ENCODE measurements around the gene AGBL4.
"Not testable (repeated sequence)": the region's sequence is repeated elsewhere in the genome, so short reads cannot be mapped to it uniquely, and the experiment has no call there.

The AGBL4 gene

DNA sequence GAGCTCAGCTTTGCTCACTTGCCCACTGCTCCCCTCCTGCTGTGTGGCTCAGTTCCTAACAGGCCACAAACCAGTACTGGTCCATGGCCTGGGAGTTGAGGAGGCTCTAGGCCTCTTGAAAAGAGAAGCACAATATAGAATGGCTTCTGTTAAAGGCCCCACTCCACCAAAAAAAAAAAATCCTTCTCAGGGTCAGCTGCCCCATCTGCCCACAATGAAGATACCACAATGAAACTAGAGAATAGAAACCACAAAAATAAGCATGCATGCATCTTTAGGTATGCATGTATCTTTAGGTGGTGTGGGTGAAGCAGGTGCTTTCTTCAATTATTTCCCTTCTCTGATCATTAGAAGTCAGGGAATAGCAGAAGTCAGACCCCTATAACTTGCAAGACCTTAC lies 626.7 kb downstream of the AGBL4 start:
- DNase-seq, result no peak
- H3K4me1 Mint-ChIP-seq, result no peaks in the 10 kb centered on the region
- H3K27ac Mint-ChIP-seq, result no peak overlapping the region
- no peak overlapping the region for H3K4me3 Mint-ChIP-seq
- H3K27me3 Mint-ChIP-seq, result no peaks in the 10 kb centered on the region
- ATAC-seq, result no peak
- peaks cover 5 to 10% of the 10 kb centered on the region in 2 donors for H3K9me3 Mint-ChIP-seq

DNA sequence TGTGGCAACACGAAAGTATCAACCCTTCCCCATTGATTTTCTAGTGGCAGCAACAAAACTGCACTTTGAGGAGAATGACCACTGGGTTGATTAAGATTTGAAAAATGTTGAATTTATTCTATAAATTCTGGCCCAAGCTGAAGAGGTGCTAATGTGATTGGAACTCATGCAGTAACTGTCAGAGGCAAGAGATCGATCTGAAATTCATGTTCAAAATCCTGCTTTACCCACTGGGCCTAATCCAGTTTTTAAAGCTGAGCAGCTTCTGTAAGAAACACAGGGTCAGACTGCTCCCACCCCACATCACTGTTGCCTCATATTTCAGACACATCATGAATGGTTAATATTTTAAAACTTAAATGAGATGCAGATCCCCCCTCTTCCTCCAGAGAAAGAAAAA lies 629.6 kb downstream of the AGBL4 start:
- ATAC-seq (no peak), DNase-seq (no peak)
- peaks cover 8 to 9% of the 10 kb centered on the region in 2 donors for H3K9me3 Mint-ChIP-seq
- no peak overlapping the region for H3K4me3 Mint-ChIP-seq
- no peaks in the 10 kb centered on the region for H3K4me1 Mint-ChIP-seq
- H3K27me3 Mint-ChIP-seq, result no peaks in the 10 kb centered on the region
- H3K27ac Mint-ChIP-seq, result no peak overlapping the region

DNA sequence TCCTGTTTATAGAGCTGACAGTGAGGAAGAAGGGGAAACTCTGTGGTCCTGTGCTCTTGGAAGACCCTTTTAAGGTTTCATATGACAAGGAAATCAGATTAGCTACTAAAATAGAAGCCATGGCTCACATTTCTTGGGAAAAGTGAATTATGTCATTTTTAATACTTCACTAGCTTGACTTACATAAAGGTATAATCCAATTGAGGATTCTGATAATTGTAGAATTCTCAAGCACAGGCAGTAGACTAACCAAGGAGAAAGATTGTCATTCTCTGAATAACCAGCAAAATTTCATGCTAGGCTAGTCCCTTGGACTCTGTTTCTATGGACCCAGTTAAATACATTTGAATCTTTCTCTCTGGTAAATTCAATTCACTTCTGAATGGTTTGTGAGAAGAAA lies 634.1 kb downstream of the AGBL4 start:
- Mint-ChIP-seq H3K4me1 (no peaks in the 10 kb centered on the region), H3K4me3 (no peak overlapping the region), H3K27me3 (no peaks in the 10 kb centered on the region), H3K9me3 (peaks cover 5 to 8% of the 10 kb centered on the region in 2 donors), H3K27ac (no peak overlapping the region)
- ATAC-seq (no peak), DNase-seq (no peak)

DNA sequence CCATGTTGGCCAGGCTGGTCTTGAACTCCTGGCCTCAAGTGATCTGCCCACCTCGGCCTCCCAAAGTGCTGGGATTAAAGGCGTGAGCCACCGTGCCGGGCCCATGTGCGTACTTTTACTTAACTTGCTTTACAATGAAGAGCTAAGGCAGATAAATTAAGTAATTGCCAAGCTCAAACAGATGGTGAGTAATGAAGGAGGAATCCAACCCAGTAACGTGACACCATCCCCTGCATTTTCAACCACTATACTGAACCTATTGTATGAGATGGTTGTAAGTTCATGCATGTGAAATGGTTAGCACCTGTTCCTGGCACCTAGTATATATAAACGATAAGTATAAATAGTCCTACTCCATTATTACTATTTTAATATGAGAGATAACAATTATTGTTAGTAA lies 659.1 kb downstream of the AGBL4 start:
- H3K27ac Mint-ChIP-seq, result no peak overlapping the region
- no peak for ATAC-seq
- H3K4me1 Mint-ChIP-seq, result no peaks in the 10 kb centered on the region
- H3K9me3 Mint-ChIP-seq, result peaks cover 0 to 9% of the 10 kb centered on the region in 2 donors
- no peak overlapping the region for H3K4me3 Mint-ChIP-seq
- no peaks in the 10 kb centered on the region for H3K27me3 Mint-ChIP-seq
- no peak for DNase-seq

DNA sequence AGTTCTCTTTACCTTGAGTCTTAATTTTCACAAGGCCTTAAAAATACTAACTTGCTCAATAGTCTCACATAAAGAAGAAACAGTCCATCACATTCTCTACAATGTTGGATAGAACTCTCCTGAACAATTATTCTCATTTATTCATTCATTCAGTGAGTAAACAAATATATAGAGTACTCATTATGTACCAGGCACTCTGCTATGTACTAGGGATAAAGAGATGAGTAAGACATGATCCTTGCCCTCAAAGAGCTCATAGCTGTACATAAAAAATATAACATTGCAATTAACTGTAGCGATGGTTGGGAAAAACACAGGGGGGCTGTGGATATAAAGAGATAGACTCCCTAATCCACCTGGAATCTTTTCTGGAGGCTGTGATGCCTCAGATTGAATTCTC lies 660.1 kb downstream of the AGBL4 start:
- Mint-ChIP-seq H3K4me1 (no peaks in the 10 kb centered on the region), H3K9me3 (peaks cover 0 to 9% of the 10 kb centered on the region in 2 donors), H3K27me3 (no peaks in the 10 kb centered on the region), H3K27ac (no peak overlapping the region), H3K4me3 (no peak overlapping the region)
- DNase-seq (no peak), ATAC-seq (no peak)

DNA sequence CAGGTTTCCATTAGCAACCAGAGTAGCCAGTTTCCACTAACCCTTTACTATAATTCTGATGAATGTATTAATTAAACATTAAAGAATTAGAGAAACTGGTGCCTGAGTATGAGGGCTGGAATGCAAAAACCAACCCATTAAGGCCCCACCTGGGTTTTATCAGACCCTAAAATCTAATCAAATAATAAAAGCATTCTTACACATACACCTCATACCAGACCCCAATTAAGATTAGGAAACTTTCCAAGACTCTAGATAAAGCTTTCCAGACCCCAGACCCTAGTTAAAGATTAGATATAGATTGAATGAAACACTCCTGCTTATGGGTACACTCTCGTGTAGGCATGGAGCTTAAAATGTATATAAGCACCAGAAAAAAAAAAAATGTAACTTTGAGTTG lies 665.7 kb downstream of the AGBL4 start:
- Mint-ChIP-seq H3K4me1 (no peaks in the 10 kb centered on the region), H3K27me3 (no peaks in the 10 kb centered on the region), H3K27ac (no peak overlapping the region), H3K9me3 (peaks cover 0 to 4% of the 10 kb centered on the region in 2 donors), H3K4me3 (no peak overlapping the region)
- ATAC-seq (no peak), DNase-seq (no peak)

DNA sequence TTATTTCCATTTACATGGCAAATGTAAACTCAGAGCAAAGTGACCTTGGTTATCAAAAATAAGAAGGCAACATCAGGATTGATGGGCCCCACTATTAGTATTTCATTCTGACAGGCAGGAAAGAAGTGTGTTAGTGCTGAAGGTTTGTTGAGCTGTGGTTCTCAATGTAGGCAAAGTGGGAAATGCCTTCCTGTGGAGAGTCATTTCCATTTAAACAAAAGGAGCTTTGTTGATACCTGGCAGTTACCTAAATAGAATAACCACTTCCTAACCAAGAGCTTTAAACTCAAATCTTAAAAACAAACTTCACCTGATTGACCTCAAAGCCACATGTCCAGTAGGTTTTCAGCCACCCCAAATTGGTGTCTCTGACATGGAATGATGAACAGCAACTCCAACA lies 667.2 kb downstream of the AGBL4 start:
- peaks cover 0 to 2% of the 10 kb centered on the region in 2 donors for H3K9me3 Mint-ChIP-seq
- H3K27me3 Mint-ChIP-seq, result no peaks in the 10 kb centered on the region
- no peak overlapping the region for H3K27ac Mint-ChIP-seq
- DNase-seq (no peak), ATAC-seq (no peak)
- no peaks in the 10 kb centered on the region for H3K4me1 Mint-ChIP-seq
- no peak overlapping the region for H3K4me3 Mint-ChIP-seq

DNA sequence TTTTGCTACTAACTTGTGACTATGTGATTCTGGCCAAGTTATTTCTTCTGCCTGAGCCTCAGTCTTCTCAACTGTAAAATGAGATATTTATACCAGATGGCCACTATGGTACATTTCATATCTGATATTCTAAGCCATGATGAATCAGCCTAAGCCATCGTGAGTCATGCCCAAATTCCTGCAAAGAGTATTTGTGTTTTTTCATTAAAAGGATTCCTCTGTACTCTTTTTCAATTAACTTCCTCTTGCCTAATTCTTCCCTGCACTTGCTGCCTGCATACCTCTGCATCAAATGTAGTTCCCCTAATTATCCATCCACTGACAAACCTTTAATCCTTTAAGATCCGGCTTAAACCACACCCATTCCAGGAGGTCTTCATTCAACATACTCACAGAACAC lies 672.0 kb downstream of the AGBL4 start:
- ATAC-seq (no peak), DNase-seq (no peak)
- Mint-ChIP-seq H3K9me3 (no peaks in the 10 kb centered on the region), H3K27me3 (no peaks in the 10 kb centered on the region), H3K27ac (no peak overlapping the region), H3K4me3 (no peak overlapping the region), H3K4me1 (no peaks in the 10 kb centered on the region)

DNA sequence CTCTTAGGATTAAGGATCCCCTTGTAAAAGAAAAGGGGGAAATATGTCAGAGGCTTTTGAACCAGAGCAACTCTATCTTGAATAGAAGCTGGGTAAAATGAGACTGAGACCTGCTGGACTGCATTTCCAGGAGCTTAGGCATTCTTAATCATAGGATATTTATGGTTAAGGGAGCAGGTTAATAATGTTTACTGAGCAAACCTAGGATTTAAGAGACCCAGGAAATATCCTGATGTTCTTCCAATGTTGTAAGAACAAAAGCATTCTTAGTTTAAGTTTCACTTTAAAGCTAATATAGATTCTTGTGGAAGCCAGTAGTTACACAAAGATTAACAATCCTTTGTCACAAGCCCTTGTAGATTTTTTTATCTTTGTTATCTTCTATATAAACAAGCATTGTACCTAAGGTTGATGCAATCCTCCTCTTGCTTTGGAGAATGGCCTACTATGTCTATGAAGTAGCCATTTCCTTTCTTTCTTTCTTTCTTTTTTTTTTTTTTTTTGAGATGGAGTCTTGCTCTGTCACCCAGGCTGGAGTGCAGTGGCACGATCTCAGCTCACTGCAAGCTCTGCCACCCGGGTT lies 676.9 kb downstream of the AGBL4 start:
- Mint-ChIP-seq H3K27ac (no peak overlapping the region), H3K9me3 (no peaks in the 10 kb centered on the region), H3K27me3 (no peaks in the 10 kb centered on the region), H3K4me1 (no peaks in the 10 kb centered on the region), H3K4me3 (no peak overlapping the region)
- no peak for DNase-seq
- ATAC-seq, result no peak

DNA sequence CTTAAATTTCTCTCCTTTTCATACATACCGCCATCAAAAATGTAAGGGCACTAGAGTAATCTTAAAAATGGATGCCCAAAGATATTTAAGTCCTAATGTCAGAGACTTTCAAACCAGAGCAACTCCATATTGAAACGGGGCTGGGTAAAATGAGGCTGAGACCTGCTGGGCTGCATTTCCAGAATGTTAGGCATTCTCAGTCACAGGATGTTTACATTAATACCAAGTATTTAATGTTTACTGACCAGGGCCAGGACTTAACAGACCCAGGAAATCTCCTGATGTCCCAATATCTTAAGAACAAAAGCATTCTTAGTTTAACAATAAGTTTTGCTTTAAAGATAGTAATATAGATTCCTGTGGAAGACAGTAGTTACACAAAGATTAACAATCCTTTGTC lies 683.2 kb downstream of the AGBL4 start:
- no peaks in the 10 kb centered on the region for H3K4me1 Mint-ChIP-seq
- no peak overlapping the region for H3K4me3 Mint-ChIP-seq
- no peaks in the 10 kb centered on the region for H3K27me3 Mint-ChIP-seq
- no peak for ATAC-seq
- no peak for DNase-seq
- no peaks in the 10 kb centered on the region for H3K9me3 Mint-ChIP-seq
- H3K27ac Mint-ChIP-seq, result no peak overlapping the region

DNA sequence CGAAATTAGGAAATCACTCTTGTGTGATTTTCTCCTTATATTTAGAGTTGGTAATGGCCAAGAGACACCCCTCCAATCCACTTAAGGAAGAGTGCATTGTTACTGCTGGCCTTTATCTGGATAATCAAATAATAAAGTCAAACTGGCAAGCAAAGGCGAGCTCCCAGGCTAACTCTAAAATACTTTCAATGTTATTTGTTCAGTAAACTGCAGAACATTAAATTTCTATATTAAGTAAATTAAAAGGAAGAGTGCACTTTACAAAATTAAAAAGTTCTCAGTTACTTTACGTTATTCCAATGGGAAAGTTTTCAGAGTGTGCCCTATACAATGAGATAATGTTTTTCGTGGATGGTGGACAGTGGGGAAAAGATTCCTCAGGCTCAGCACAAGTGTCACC lies 684.7 kb downstream of the AGBL4 start:
- DNase-seq, result no peak
- Mint-ChIP-seq H3K27ac (no peak overlapping the region), H3K27me3 (no peaks in the 10 kb centered on the region), H3K9me3 (no peaks in the 10 kb centered on the region), H3K4me1 (no peaks in the 10 kb centered on the region), H3K4me3 (no peak overlapping the region)
- no peak for ATAC-seq

DNA sequence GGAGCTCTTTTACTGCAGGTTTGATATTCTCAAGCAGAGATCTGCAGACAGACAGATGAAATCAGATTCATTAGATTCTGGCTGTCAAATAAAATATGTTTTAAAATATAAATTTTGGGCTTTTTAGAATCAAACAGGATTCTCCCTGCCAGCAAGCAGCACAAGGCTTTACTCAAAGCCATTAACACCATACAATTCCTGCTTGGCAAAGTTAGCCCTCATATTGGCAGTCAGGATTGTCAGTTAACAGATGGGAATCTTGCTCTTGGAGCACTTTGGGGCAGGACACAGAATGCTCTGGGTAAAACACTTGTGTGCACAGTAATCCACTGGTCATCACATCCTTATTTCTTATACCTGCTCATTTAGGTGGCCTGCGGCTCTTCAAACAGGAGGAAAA lies 686.5 kb downstream of the AGBL4 start:
- ATAC-seq (no peak), DNase-seq (no peak)
- Mint-ChIP-seq H3K27me3 (no peaks in the 10 kb centered on the region), H3K4me1 (no peaks in the 10 kb centered on the region), H3K9me3 (no peaks in the 10 kb centered on the region), H3K4me3 (no peak overlapping the region), H3K27ac (no peak overlapping the region)

DNA sequence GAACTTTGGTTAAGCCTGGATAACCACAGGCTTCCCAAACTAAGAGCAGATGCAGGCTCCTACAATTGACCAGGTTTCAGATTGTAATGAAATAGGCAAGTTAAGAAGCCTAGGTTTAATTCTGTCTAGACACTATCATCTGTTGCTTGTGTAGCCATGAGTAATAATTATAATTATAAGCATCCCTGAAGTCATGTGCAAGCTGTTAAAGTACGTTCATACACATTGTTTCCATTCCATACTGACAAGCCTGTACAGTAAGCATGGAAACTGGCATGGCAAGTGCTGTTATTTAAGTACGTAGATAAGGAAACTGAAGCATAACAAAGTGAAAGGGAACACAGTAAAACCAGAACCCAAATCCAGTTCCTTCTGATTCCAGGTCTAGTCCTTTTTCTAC lies 689.8 kb downstream of the AGBL4 start:
- no peak for DNase-seq
- H3K9me3 Mint-ChIP-seq, result no peaks in the 10 kb centered on the region
- H3K27me3 Mint-ChIP-seq, result no peaks in the 10 kb centered on the region
- H3K4me1 Mint-ChIP-seq, result no peaks in the 10 kb centered on the region
- H3K27ac Mint-ChIP-seq, result no peak overlapping the region
- no peak for ATAC-seq
- no peak overlapping the region for H3K4me3 Mint-ChIP-seq

DNA sequence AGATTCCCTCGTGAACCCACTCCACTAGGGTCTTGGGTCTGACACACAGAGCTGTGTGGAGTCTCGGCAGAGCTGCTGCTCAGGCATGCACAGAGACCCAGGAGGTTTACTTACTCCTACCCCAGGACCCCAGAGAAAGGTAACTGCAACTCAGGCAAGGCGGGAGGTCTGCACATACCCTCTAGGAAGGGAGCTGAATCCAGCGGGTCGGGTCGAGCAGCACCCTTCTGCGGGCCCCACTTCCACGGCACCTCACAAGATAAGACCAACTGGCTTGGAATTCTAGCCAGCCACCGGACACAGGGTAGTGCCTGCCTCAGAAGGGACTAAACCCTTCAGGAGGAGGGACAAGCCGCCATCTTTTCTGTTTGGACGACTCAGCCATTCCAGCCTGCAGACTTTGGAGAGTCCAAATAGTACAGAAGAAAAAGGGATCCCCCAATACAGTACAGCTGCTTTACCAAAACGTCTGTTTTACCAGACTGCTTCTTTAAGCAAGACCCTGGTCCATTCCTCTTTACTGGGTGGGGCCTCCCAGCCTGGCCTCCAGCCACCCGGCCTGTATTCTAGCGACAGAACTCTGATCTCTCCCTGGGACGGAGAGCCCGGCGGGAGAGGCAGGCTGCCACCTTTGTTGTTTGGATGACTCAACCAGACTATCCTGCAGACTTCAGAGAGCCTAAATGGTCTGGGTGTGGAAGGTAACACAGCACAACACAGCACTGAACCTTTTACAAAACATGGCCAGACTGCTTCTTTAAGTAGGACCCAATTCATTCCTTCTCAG lies 692.5 kb downstream of the AGBL4 start:
- no peaks in the 10 kb centered on the region for H3K27me3 Mint-ChIP-seq
- no peaks in the 10 kb centered on the region for H3K4me1 Mint-ChIP-seq
- no peak for ATAC-seq
- no peak overlapping the region for H3K4me3 Mint-ChIP-seq
- no peak overlapping the region for H3K27ac Mint-ChIP-seq
- DNase-seq, result no peak
- H3K9me3 Mint-ChIP-seq, result no peaks in the 10 kb centered on the region

DNA sequence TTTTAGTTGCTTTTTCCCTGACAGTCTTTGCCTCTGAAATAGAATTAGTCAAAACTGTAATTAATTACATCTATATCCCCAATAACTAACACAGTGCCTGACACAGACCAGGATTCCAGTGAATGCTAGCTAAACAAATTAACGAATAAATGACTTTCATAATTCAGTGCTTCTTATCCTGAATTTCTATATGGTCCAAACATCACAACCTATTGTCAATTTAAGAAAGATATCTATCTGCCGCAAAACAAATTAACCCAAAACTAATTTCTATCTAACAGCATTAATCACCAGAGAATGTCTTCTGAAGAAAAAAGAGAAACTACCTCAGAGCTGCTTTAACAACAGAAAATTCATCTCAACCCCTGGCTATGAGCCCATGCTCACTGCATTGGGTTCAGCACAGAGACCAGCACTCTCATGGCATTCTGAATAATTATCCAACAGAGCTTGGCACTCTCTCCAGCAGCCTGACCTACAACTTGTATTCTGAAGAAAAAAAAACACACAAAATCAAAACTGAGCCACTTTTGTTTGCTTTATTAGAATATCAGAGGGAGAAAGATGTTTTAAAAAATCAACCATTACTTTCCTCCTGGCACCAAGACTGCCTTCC lies 699.7 kb downstream of the AGBL4 start:
- ATAC-seq (no peak), DNase-seq (no peak)
- Mint-ChIP-seq H3K27ac (no peak overlapping the region), H3K9me3 (no peaks in the 10 kb centered on the region), H3K4me1 (no peaks in the 10 kb centered on the region), H3K4me3 (no peak overlapping the region), H3K27me3 (no peaks in the 10 kb centered on the region)

DNA sequence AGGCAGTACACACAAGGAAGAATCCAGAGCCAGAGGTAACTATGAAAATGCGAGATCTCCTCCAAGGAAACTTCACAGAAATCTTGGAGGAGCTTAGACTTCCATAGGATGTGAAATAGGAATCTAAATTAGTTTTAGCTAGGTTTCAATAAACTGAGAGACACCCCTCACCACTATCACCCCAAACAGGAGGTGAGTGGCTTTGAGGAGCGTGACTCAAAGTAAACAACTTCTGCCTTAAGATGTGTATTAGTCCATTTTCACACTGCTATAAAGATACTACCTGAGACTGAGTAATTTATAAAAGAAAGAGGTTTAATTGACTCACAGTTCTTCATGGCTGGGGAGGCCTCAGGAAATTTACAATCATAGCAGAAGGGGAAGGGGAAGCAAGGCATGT lies 703.3 kb downstream of the AGBL4 start:
- H3K4me1 Mint-ChIP-seq, H3K27me3 Mint-ChIP-seq, ATAC-seq, DNase-seq, H3K9me3 Mint-ChIP-seq, H3K4me3 Mint-ChIP-seq, H3K27ac Mint-ChIP-seq: not testable (repeated sequence)

Measured in stimulated activated naive CD8-positive, alpha-beta T cell treated with anti-CD3 and anti-CD28 coated beads, Interleukin-15, amount 100 ng/mL, for 72 hours (primary cell).